K562 (cell line): ENCODE data around the gene LLGL1. TPM values are rescaled to one million over a fixed set of nuclear protein-coding genes. Genes with fewer than 3 reads are reported as not detected.

ENCODE experiments used
- CEBPZ ChIP-seq: fragments of 150-350 bp; IDR thresholded peaks from 2 replicates; pipeline ENCODE4 v1.6.1; 2014; ENCODE audit warnings: low read depth, mild to moderate bottlenecking, low read length, borderline replicate concordance
- CUX1 ChIP-seq: fragments of 200-800 bp; sonication (Bioruptor generic); IDR thresholded peaks from 2 replicates; pipeline ENCODE4 v1.6.1; 2016; ENCODE audit warnings: missing genetic modification characterization, missing compliant biosample characterization
- EHMT2 ChIP-seq: fragments of 450-650 bp; IDR thresholded peaks from 2 replicates; pipeline ENCODE4 v1.6.1; 2018; ENCODE audit warnings: antibody characterized with exemption
- MCM5 ChIP-seq: fragments of 450-650 bp; IDR thresholded peaks from 2 replicates; pipeline ENCODE4 v1.6.1; 2016; ENCODE audit warnings: low read depth
- MTA3 ChIP-seq: fragments of 450-650 bp; formaldehyde crosslinking; IDR thresholded peaks from 2 replicates; pipeline ENCODE4 v1.6.1; 2017; ENCODE audit warnings: mild to moderate bottlenecking, borderline replicate concordance
- ZBTB11 ChIP-seq, 3 experiments: fragments of 200-800 bp in 1 of 3; fragments of 250-450 bp in 1 of 3; fragments of 450-650 bp in 1 of 3; sonication (Bioruptor Pico) in 1 of 3; sonication (Bioruptor generic) in 1 of 3; formaldehyde crosslinking in 1 of 3; IDR thresholded peaks; 2 replicates each; pipeline versions ENCODE4 v1.6.1 to v1.8.0; 2016 to 2022; ENCODE audit warnings: mild to moderate bottlenecking in 2 of 3, missing genetic modification characterization in 2 of 3, missing compliant biosample characterization in 1 of 3, moderate library complexity in 1 of 3
- ZNF280A ChIP-seq: fragments of 450-650 bp; IDR thresholded peaks from 2 replicates; pipeline ENCODE4 v1.6.1; 2018; ENCODE audit warnings: mild to moderate bottlenecking, low read depth; ENCODE audit not compliant: partially characterized antibody
- ZNF764 ChIP-seq: fragments of 250-450 bp; sonication (Bioruptor Pico); IDR thresholded peaks from 2 replicates; pipeline ENCODE4 v1.4.0; 2020; ENCODE audit warnings: low read depth, mild to moderate bottlenecking, moderate library complexity
- polyA plus RNA-seq, 8 experiments: library from polyadenylated mRNA; depleted of rRNA in 4 of 8; stranded (reverse) in 5 of 8; unstranded in 3 of 8; fragments of >200 nt; fragmentation: Nextera tagmentation in 2 of 8; fragmentation: Illumina TruSeq in 1 of 8; extraction: Ambion mirVana in 2 of 8; extraction: Trizol in 1 of 8; gene quantifications; 2 replicates each; pipeline versions ENCODE4 v1.2.1 to v1.2.3, GENCODE V29; 2011 to 2014; ENCODE audit warnings: inconsistent platforms in 1 of 8, missing spikeins in 1 of 8
- total RNA-seq, 7 experiments: library from RNA; depleted of rRNA in 6 of 7; stranded (reverse); fragments of >200 nt in 6 of 7; fragmentation: Illumina TruSeq in 2 of 7; extraction: Trizol in 2 of 7; gene quantifications; 2 replicates each; pipeline versions ENCODE4 v1.2.1 to v1.2.3, GENCODE V29; 2011 to 2021; ENCODE audit warnings: low replicate concordance in 1 of 7

Gene LLGL1
- total and polyA plus RNA-seq, 9 of the 15 experiments (the other 6 are each of a cell fraction or from before 2014, with no cell fraction given): 0.11 to 12.9 (median 5.3) TPM; not detected in 1

- no peak for TF ChIP-seq ZBTB11 (CRISPR knock-in tag; IDR thresholded peaks at IDR 0.05)
- no peak for TF ChIP-seq ZNF764 (CRISPR knock-in tag)
- TF ChIP-seq MCM5: no peak
- no peak for TF ChIP-seq MTA3
- TF ChIP-seq EHMT2: no peak
- no peak for TF ChIP-seq ZNF280A
- TF ChIP-seq CEBPZ: no peak
- TF ChIP-seq CUX1: no peak
Measured at GRCh38 chr17:18184143-18185031, 41.0 kb upstream of the LLGL1 start (continued).
